ENCODE data around the gene PTPRE.

DNA sequence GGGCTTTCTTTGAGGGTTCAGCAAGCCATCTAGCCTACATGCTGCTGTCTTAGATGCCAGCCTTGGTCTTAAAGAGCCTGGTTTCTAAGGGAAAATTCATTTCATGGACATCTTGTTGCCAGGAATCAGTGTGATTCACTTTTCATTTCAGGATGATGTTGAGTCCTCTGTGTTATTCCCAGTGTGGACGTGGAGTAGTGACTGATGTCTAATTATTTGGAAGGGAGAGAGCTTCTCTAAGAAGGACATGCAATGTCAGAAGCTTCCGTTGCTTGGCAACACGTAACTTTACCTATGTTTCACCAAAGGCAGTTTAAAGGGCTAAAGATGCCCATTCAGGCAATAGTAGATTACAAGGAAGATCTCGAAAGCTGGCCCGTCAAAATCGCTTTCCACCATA is 89.0 kb downstream of the PTPRE start:
- no peak for TF ChIP-seq CTCF (IDR thresholded peaks at IDR 0.05; ENCODE audit: low read depth, low read length, missing input control)
- TF ChIP-seq TAF1 (conservative IDR thresholded peaks at IDR 0.05): no peak
- TF ChIP-seq, protein P1, sequence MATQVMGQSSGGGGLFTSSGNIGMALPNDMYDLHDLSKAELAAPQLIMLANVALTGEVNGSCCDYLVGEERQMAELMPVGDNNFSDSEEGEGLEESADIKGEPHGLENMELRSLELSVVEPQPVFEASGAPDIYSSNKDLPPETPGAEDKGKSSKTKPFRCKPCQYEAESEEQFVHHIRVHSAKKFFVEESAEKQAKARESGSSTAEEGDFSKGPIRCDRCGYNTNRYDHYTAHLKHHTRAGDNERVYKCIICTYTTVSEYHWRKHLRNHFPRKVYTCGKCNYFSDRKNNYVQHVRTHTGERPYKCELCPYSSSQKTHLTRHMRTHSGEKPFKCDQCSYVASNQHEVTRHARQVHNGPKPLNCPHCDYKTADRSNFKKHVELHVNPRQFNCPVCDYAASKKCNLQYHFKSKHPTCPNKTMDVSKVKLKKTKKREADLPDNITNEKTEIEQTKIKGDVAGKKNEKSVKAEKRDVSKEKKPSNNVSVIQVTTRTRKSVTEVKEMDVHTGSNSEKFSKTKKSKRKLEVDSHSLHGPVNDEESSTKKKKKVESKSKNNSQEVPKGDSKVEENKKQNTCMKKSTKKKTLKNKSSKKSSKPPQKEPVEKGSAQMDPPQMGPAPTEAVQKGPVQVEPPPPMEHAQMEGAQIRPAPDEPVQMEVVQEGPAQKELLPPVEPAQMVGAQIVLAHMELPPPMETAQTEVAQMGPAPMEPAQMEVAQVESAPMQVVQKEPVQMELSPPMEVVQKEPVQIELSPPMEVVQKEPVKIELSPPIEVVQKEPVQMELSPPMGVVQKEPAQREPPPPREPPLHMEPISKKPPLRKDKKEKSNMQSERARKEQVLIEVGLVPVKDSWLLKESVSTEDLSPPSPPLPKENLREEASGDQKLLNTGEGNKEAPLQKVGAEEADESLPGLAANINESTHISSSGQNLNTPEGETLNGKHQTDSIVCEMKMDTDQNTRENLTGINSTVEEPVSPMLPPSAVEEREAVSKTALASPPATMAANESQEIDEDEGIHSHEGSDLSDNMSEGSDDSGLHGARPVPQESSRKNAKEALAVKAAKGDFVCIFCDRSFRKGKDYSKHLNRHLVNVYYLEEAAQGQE (IDR thresholded peaks at IDR 0.05): no peak
- TF ChIP-seq, protein P2, sequence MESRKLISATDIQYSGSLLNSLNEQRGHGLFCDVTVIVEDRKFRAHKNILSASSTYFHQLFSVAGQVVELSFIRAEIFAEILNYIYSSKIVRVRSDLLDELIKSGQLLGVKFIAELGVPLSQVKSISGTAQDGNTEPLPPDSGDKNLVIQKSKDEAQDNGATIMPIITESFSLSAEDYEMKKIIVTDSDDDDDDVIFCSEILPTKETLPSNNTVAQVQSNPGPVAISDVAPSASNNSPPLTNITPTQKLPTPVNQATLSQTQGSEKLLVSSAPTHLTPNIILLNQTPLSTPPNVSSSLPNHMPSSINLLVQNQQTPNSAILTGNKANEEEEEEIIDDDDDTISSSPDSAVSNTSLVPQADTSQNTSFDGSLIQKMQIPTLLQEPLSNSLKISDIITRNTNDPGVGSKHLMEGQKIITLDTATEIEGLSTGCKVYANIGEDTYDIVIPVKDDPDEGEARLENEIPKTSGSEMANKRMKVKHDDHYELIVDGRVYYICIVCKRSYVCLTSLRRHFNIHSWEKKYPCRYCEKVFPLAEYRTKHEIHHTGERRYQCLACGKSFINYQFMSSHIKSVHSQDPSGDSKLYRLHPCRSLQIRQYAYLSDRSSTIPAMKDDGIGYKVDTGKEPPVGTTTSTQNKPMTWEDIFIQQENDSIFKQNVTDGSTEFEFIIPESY (IDR thresholded peaks at IDR 0.05): no peak
- TF ChIP-seq FOXA1 (IDR thresholded peaks at IDR 0.05): no peak
- no peak for TF ChIP-seq EGR1 (IDR thresholded peaks at IDR 0.05; ENCODE audit: low read depth in 2 of 2)

All from liver (tissue), 3 donors.